NB4 (cell line): Measurements from ENCODE around the gene FILIP1L.
A peak's percentile ranks its signal among the peaks of the same experiment; 100 is the strongest.

Experiments used
- DNase-seq: peaks from one replicate; pipeline ENCODE4 v3.0.0; 2010; ENCODE audit warnings: low read depth
- H3K4me3 ChIP-seq: one replicate; pipeline ENCODE4 v1.5.1; 2011; ENCODE audit warnings: mild to moderate bottlenecking, low read depth, low read length, moderate library complexity
- MYC ChIP-seq: IDR thresholded peaks from 2 replicates; pipeline ENCODE4 v1.6.1; 2011; ENCODE audit warnings: low read depth, low read length
- POLR2A ChIP-seq: IDR thresholded peaks from 2 replicates; pipeline ENCODE4 v1.6.1; 2011; ENCODE audit warnings: mild to moderate bottlenecking; ENCODE audit not compliant: insufficient read length; ENCODE audit errors: extremely low read depth
- TF ChIP-seq, protein P1 (sequence below): IDR thresholded peaks from one replicate; pipeline ENCODE4 v1.5.1; 2012; ENCODE audit warnings: low read depth, low read length
- TF ChIP-seq, protein P2 (sequence below): IDR thresholded peaks from 2 replicates; pipeline ENCODE4 v1.6.1; 2011; ENCODE audit warnings: low read depth, low read length

Gene FILIP1L

DNA sequence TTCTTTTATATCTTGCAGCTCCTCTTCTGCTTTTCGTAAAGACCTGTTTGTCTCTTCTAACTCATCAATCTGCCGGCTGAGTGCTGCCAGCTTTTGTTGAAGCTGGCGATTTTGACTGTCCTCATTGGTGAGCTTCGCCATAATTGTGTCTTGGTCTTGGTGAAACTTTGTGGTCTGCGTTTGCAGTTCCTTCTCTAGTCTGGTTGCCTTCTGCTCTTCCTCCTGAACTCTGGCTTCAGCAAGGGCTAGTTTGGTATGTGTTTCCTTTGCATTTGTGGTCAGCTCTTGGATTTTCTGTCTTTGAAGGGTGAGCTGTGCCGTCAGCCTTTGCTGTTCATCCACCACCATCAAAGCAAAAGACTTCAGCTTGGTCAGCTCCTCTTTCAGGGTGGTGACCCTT, 263.7 kb downstream of the FILIP1L start:
- peak; percentile 55 for DNase-seq
- no peak for TF ChIP-seq MYC
- TF ChIP-seq, protein P1, sequence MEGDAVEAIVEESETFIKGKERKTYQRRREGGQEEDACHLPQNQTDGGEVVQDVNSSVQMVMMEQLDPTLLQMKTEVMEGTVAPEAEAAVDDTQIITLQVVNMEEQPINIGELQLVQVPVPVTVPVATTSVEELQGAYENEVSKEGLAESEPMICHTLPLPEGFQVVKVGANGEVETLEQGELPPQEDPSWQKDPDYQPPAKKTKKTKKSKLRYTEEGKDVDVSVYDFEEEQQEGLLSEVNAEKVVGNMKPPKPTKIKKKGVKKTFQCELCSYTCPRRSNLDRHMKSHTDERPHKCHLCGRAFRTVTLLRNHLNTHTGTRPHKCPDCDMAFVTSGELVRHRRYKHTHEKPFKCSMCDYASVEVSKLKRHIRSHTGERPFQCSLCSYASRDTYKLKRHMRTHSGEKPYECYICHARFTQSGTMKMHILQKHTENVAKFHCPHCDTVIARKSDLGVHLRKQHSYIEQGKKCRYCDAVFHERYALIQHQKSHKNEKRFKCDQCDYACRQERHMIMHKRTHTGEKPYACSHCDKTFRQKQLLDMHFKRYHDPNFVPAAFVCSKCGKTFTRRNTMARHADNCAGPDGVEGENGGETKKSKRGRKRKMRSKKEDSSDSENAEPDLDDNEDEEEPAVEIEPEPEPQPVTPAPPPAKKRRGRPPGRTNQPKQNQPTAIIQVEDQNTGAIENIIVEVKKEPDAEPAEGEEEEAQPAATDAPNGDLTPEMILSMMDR, result no peak
- TF ChIP-seq POLR2A, result no peak
- TF ChIP-seq, protein P2, sequence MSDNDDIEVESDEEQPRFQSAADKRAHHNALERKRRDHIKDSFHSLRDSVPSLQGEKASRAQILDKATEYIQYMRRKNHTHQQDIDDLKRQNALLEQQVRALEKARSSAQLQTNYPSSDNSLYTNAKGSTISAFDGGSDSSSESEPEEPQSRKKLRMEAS, result no peak
- H3K4me3 ChIP-seq, result no peak overlapping the region

DNA sequence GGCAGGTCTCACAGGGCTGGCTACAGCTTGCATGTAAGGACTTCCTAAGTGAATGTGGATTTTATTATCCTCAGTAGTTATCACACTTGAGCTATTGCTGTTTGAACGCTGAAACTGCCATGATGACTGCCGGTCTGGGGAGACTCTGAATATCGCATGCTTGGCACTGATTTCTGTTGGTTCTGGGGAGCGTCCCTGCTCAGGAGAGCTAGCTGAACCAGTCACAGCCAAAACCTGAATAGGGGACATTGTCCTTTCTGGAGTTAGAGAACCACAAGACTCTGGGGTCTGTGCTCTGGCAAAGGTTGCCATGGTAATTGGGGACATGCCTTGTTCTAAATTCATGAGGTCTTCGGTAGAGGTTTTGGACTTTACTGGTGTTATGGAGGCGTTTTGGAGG, 265.9 kb downstream of the FILIP1L start:
- TF ChIP-seq, protein P2, result no peak
- TF ChIP-seq POLR2A (no peak), MYC (no peak)
- TF ChIP-seq, protein P1, result no peak
- no peak overlapping the region for H3K4me3 ChIP-seq
- DNase-seq, result no peak

DNA sequence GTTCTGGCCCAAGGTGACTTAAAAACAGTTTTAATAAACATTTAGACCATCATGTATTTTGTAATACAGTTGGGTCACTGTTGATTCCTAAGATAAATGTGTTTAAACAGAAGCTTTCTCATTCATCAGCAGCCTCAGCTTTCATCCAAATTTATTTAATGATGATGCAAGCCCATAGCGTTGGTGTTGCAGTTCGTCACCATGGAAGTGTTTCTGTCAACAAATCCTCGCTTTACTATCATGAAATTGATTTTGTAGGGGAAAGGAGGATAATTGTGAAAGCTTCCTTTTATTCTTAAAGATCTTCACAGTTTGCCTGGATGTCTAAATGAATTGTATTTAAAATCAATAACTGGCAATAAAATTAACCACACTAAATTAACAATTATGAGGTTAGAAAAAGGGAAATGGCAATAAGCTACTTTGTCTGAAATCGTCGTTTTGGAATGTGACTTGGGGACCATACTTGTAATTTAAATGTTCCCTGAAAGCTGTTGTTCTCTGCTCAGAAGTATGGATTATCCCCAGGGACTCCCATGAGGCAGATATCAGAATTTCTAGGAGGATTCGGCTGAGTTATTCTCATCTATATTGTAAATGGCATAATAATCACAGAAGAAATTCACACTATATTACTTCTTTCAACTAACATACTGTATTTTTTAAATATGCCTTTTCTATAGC, 267.7 kb downstream of the FILIP1L start:
- DNase-seq, result no peak
- TF ChIP-seq MYC, result no peak
- no peak for TF ChIP-seq POLR2A
- TF ChIP-seq, protein P2, result no peak
- TF ChIP-seq, protein P1, result no peak
- H3K4me3 ChIP-seq, result no peak overlapping the region

DNA sequence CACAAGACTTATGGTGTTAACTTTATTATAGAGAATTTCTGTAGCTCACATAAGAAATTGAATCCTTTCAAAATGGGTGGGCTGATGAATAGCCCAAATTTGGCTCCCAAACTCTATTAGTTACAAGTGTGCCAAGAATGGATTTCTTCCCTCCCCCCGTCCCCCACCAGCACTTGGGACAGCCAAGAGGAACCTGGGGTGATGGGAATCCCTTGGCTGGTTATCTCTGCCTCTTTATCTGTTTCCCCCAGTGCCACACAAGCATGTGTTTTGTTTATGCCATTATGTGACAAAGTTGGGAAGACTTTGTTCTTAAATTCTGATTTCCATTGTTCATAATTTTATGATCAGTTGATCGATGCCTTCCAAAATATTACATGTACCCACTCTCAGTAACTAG, 268.3 kb downstream of the FILIP1L start:
- no peak overlapping the region for H3K4me3 ChIP-seq
- no peak for DNase-seq
- TF ChIP-seq POLR2A (no peak), MYC (no peak)
- TF ChIP-seq, protein P1, result no peak
- TF ChIP-seq, protein P2, result no peak

DNA sequence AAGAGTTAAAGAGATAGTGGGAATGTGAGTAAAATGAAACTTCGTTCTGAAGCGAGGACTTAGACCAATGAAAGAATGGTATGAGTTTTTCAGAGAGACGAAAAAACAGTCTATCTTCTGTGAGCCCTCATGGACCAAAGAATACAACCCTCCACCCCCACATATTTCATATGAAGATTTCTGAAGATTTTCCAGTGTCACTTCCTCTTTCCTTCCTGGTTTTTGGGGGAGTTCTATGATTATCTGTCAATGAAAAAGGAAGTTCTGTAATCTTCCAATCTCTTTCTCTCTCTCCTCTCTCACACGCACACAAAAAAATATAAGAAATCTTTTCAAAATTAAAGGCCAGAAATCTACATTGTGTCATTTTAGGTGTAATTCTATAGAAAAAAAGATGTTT, 269.0 kb downstream of the FILIP1L start:
- peak; percentile 41 for DNase-seq
- H3K4me3 ChIP-seq, result no peak overlapping the region
- TF ChIP-seq MYC (no peak), POLR2A (no peak)
- TF ChIP-seq, protein P1, result no peak
- TF ChIP-seq, protein P2, result no peak
